BJ (cell line): ENCODE results near the gene SAP130. TPM values are rescaled to one million over a fixed set of nuclear protein-coding genes. Genes with fewer than 3 reads are reported as not detected.

Source experiments
- CTCF ChIA-PET: fragments of 350-600 bp; formaldehyde crosslinking; extraction: SDS; loops from one replicate; lab custom pipeline; 2021; ENCODE audit warnings: antibody characterized with exemption, inconsistent platforms; lab: Yijun Ruan, JAX
- POLR2A ChIA-PET: fragments of 300-600 bp; sonication (Branson Sonifier 250); formaldehyde crosslinking; extraction: SDS; loops from one replicate; lab custom pipeline; 2021; ENCODE audit warnings: antibody characterized with exemption; lab: Charles Lee
- DNase-seq: peaks from one replicate; pipeline ENCODE4 v3.0.0-alpha.2; 2011; ENCODE audit warnings: low read depth
- H3K27me3 ChIP-seq: 2 replicates; pipeline ENCODE4 v1.6.0; 2011; ENCODE audit warnings: low read length; ENCODE audit not compliant: control insufficient read depth, insufficient read depth
- H3K36me3 ChIP-seq: 2 replicates; pipeline ENCODE4 v1.5.1; 2011; ENCODE audit warnings: low read length; ENCODE audit not compliant: control insufficient read depth, insufficient read depth
- H3K4me3 ChIP-seq: 2 replicates; pipeline ENCODE4 v1.5.1; 2011; ENCODE audit warnings: low read depth, mild to moderate bottlenecking, control low read depth, low read length
- polyA plus RNA-seq: library from polyadenylated mRNA; depleted of rRNA; stranded (reverse); fragments of >200 nt; gene quantifications from 2 replicates; pipeline ENCODE4 v1.2.3, GENCODE V29; 2011; rRNA removed
- small RNA-seq: library from RNA; depleted of rRNA; stranded (forward); fragments of <200 nt; gene quantifications from one replicate; pipeline ENCODE3, GENCODE V24; 2012; ENCODE audit warnings: low replicate concordance, low read depth; ENCODE audit not compliant: insufficient read length
- TF ChIP-seq, protein P1 (sequence below): IDR thresholded peaks from 2 replicates; pipeline ENCODE4 v1.5.1; 2011; ENCODE audit warnings: low read depth, mild to moderate bottlenecking, control low read depth, inconsistent platforms, low read length, moderate library complexity; ENCODE audit not compliant: insufficient read depth

The SAP130 gene
- polyA plus RNA-seq, 1 experiment = 20.4 TPM

DNA sequence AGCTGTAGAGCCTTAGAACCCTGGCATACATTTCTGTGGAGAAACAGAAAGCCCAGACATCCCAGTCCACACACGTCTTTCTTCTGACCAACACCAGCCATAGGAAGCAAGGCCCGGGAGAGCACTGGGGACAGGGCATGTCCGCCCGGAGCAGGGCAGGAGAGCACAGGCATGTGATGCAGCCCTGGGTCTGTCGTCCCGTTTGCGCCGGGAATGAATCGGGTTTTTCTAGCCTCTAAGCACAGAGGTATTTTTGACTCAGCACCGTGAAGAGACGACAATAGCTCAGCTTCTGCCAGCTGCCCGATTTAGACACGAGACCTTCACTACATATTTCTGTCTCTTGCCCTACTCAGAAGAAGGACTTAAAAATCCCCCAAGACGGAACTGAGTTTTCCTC is 134.8 kb downstream of the SAP130 start:
- Histone ChIP-seq H3K27me3 (no peaks in the 10 kb centered on the region), H3K36me3 (no peaks in the 10 kb centered on the region), H3K4me3 (no peak overlapping the region)
- no peak for DNase-seq
- CTCF ChIA-PET = no interaction called here
- POLR2A ChIA-PET = no interaction called here
- TF ChIP-seq, protein P1, sequence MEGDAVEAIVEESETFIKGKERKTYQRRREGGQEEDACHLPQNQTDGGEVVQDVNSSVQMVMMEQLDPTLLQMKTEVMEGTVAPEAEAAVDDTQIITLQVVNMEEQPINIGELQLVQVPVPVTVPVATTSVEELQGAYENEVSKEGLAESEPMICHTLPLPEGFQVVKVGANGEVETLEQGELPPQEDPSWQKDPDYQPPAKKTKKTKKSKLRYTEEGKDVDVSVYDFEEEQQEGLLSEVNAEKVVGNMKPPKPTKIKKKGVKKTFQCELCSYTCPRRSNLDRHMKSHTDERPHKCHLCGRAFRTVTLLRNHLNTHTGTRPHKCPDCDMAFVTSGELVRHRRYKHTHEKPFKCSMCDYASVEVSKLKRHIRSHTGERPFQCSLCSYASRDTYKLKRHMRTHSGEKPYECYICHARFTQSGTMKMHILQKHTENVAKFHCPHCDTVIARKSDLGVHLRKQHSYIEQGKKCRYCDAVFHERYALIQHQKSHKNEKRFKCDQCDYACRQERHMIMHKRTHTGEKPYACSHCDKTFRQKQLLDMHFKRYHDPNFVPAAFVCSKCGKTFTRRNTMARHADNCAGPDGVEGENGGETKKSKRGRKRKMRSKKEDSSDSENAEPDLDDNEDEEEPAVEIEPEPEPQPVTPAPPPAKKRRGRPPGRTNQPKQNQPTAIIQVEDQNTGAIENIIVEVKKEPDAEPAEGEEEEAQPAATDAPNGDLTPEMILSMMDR = no peak

DNA sequence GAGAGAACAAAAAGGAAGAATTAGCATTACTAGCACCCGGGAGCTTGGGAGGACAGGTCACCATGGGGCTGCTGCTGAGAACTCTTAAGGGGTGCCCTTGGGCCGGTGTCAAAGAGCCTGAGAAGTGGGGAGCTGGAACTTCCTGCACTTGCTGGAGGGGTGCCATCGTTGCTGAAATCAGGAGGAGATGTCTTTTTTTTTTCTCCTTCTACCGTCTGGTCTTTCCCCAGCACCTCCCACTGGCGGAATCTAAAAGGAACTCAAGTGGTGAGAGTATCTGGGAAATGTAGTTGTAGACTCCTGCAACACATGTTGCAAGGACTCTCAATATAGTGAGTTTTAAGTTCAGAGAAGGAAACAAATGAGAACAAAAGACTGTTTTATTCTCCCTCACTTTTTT is 136.0 kb downstream of the SAP130 start:
- CTCF ChIA-PET = interaction anchor here (0.6 kb wide), 1 partner anchor 37 kb away, joined by 3 read pairs; no protein-coding TSS in a partner anchor

More for the DNA sequence above, 136.0 kb downstream of the SAP130 start:
- TF ChIP-seq, protein P1 = no peak
- DNase-seq = no peak
- no peak overlapping the region for H3K4me3 ChIP-seq
- no peaks in the 10 kb centered on the region for H3K36me3 ChIP-seq
- POLR2A ChIA-PET = no interaction called here
- no peaks in the 10 kb centered on the region for H3K27me3 ChIP-seq

Small RNA genes within 50 kb of the gene (small RNA-seq; reads per million reads assigned to genes)
- gene AC012306.1 (not detected), gene AC108059.3 (not detected), gene RF00019 (not detected)

Other genes starting within 250 kb of the SAP130 start
- 14.8 and 27.4 TPM in 2 replicates for gene WDR33, start 216.9 kb downstream of the SAP130 start, polyA plus RNA-seq
- 7.4 and 11.8 TPM in 2 replicates for gene POLR2D, start 169.9 kb downstream of the SAP130 start, polyA plus RNA-seq
- 15.1 TPM in 2 replicates for gene AMMECR1L, start 142.1 kb downstream of the SAP130 start, polyA plus RNA-seq
- 28.6 and 46.4 TPM in 2 replicates for gene UGGT1, start 63.1 kb upstream of the SAP130 start, polyA plus RNA-seq